Measurements from ENCODE around the gene KIAA0319L.

The KIAA0319L gene

GRCh38 chr1:35561972-35562680 is 4.9 kb upstream of the KIAA0319L start:
- DNase-seq, result no peak

GRCh38 chr1:35561297-35561971 is 4.2 kb upstream of the KIAA0319L start:
- DNase-seq, result no peak

- no peak for DNase-seq
Observed at GRCh38 chr1:35560256-35561225, 3.3 kb upstream of the KIAA0319L start.

GRCh38 chr1:35559317-35559944 is 2.2 kb upstream of the KIAA0319L start:
- DNase-seq, result no peak

- DNase-seq, result no peak
Observed at GRCh38 chr1:35558374-35559316, 1.4 kb upstream of the KIAA0319L start.

GRCh38 chr1:35557611-35558373 is 589 bp upstream of the KIAA0319L start, which contains the start of gene NCDN:
NCDN (plus strand) TSS chr1:35557799; CDS start chr1:35558191, 392 bp downstream.
- peak; percentile 87 to 97 for DNase-seq

GRCh38 chr1:35556484-35557117 is 602 bp downstream of the KIAA0319L start:
- no peak for DNase-seq

GRCh38 chr1:35555601-35556477 is 1.4 kb downstream of the KIAA0319L start:
- no peak for DNase-seq

GRCh38 chr1:35555212-35555584 is 2.0 kb downstream of the KIAA0319L start:
- DNase-seq, result no peak

- no peak for DNase-seq
Observed at GRCh38 chr1:35554266-35555211, 2.7 kb downstream of the KIAA0319L start.

GRCh38 chr1:35553851-35554250 is 3.4 kb downstream of the KIAA0319L start:
- DNase-seq, result no peak

- no peak for DNase-seq
Observed at GRCh38 chr1:35546614-35547013, 10.6 kb downstream of the KIAA0319L start.

GRCh38 chr1:35544976-35545375 is 12.2 kb downstream of the KIAA0319L start:
- DNase-seq, result peak in 1 of 2 experiments; percentile 2

GRCh38 chr1:35539824-35540261 is 17.4 kb downstream of the KIAA0319L start:
- no peak for DNase-seq

GRCh38 chr1:35539073-35539823 is 18.0 kb downstream of the KIAA0319L start:
- no peak for DNase-seq

- no peak for DNase-seq
Observed at GRCh38 chr1:35537806-35538205, 19.4 kb downstream of the KIAA0319L start.

GRCh38 chr1:35536556-35537162 is 20.5 kb downstream of the KIAA0319L start:
- no peak for DNase-seq

Data from NCI-H187 (cell line).